Colonic mucosa (tissue), 4 donors: Measurements from ENCODE around the gene MITF. TPM values are rescaled to one million over a fixed set of nuclear protein-coding genes. Genes with fewer than 3 reads are reported as not detected.

Source experiments
- DNase-seq: peaks from one replicate; pipeline ENCODE4 v3.0.0-alpha.2; 2020
- H3K27ac ChIP-seq: fragments of 200-600 bp; one replicate; pipeline ENCODE4 v1.8.0; 2021
- H3K27me3 ChIP-seq: fragments of 200-600 bp; one replicate; pipeline ENCODE4 v1.8.0; 2021
- H3K36me3 ChIP-seq: fragments of 200-600 bp; one replicate; pipeline ENCODE4 v1.8.0; 2021
- H3K4me1 ChIP-seq: fragments of 200-600 bp; one replicate; pipeline ENCODE4 v1.8.0; 2021; ENCODE audit warnings: mild to moderate bottlenecking
- H3K4me3 ChIP-seq: fragments of 200-600 bp; one replicate; pipeline ENCODE4 v1.8.0; 2021
- H3K9ac ChIP-seq, 2 donors: one replicate each; pipeline ENCODE4 v1.7.0; 2013; ENCODE audit warnings: control low read depth in 2 of 2, low read depth in 2 of 2, low read length in 2 of 2
- H3K9me3 ChIP-seq: fragments of 200-600 bp; one replicate; pipeline ENCODE4 v1.8.0; 2021
- intact Hi-C: fragments of 100-400 bp; cut with DNase I; formaldehyde crosslinking; loops from one replicate; pipeline ENCODE4 v1.14.1; 2022
- total RNA-seq, 2 donors: library from RNA; stranded (reverse); fragmentation: NEBNext Ultra II Directional in 1 of 2; extraction: Animal tissue kit (Norgen Biotek cat#: 25700) in 1 of 2; gene quantifications; one replicate each; pipeline ENCODE4 v1.2.1, GENCODE V29; 2021
- TF ChIP-seq, protein P1 (sequence below): fragments of 200-600 bp; IDR thresholded peaks from one replicate; pipeline ENCODE4 v1.8.0; 2022; ENCODE audit warnings: antibody characterized with exemption, mild to moderate bottlenecking
- donor health status: healthy.
- donor health status: DM: no; HTN: no; CAD: no.
- donor health status: DM: no; HTN: no; CAD: no.

Gene MITF
- total RNA-seq, 2 donors from 2014 or later = 2.9 to 5.8 TPM

DNA sequence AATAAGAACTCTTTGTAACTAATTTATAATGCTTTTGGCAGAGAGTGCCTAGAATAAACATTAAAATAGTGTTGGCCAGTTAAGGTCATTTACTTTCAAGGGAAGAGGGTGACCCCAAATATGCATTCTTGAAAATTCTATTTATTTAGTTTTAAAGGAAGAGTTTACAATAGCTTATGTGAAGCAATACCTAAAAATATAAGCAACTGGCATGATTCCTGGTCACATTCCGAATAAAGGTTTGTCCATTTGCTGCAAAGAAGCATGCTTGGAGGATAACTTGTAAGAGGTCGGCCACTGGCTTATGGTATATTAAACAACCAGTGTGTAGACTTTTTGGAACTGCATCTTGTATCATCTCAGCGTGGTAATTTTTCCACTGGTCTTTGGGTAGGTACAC is 10.2 kb downstream of the MITF start:
- no peaks in the 10 kb centered on the region for H3K27me3 ChIP-seq
- H3K9me3 ChIP-seq = no peaks in the 10 kb centered on the region
- H3K27ac ChIP-seq = no peak overlapping the region
- H3K9ac ChIP-seq = no peak overlapping the region
- H3K36me3 ChIP-seq = no peaks in the 10 kb centered on the region
- no peak overlapping the region for H3K4me3 ChIP-seq
- TF ChIP-seq, protein P1, sequence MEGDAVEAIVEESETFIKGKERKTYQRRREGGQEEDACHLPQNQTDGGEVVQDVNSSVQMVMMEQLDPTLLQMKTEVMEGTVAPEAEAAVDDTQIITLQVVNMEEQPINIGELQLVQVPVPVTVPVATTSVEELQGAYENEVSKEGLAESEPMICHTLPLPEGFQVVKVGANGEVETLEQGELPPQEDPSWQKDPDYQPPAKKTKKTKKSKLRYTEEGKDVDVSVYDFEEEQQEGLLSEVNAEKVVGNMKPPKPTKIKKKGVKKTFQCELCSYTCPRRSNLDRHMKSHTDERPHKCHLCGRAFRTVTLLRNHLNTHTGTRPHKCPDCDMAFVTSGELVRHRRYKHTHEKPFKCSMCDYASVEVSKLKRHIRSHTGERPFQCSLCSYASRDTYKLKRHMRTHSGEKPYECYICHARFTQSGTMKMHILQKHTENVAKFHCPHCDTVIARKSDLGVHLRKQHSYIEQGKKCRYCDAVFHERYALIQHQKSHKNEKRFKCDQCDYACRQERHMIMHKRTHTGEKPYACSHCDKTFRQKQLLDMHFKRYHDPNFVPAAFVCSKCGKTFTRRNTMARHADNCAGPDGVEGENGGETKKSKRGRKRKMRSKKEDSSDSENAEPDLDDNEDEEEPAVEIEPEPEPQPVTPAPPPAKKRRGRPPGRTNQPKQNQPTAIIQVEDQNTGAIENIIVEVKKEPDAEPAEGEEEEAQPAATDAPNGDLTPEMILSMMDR = no peak
- no peak for DNase-seq
- intact Hi-C loops = no loop called here
- H3K4me1 ChIP-seq = no peaks in the 10 kb centered on the region

DNA sequence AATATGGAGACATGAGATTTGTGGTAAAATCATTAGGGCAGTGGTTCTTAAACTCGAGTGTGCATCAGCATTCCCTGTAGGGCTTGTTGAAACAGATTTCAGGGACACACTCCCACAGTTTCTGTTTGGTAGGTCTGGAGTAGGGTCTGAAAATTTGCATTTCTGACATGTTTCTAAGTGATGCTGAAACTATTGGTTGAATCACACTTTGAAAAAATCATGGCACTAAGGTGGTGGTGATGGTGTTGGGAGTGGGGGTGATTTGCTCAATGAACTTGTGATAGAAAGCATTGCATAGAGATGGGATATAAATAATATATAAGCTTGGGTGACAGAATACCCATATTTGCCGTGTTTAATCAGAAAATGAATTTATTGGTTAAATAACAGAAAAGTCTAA is 11.3 kb downstream of the MITF start:
- Histone ChIP-seq H3K9me3 (no peaks in the 10 kb centered on the region), H3K27ac (no peak overlapping the region), H3K27me3 (no peaks in the 10 kb centered on the region), H3K4me3 (no peak overlapping the region), H3K4me1 (no peaks in the 10 kb centered on the region), H3K9ac (no peak overlapping the region), H3K36me3 (no peaks in the 10 kb centered on the region)
- DNase-seq = no peak
- TF ChIP-seq, protein P1 = no peak
- intact Hi-C loops = no loop called here

DNA sequence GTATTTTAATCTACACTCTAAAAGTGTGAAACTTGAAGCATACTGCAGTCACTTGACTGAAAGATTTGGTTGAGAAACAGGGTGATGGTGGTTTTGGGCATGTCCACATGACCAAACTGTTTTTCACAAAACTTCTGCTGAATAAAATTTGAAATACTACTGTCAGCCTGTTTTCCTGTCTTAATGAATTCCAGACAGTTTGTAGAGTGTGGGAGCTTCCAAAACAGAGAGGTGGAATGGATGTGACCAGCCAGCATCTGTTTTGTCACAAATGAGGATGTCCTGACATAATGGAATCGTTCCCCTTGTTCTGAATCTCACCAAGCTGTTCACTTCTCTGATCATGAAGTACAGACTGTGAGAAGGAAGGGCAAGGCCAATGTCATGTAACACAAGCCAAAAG is 11.8 kb downstream of the MITF start:
- DNase-seq = no peak
- Histone ChIP-seq H3K9me3 (no peaks in the 10 kb centered on the region), H3K27ac (no peak overlapping the region), H3K4me1 (no peaks in the 10 kb centered on the region), H3K9ac (no peak overlapping the region), H3K4me3 (no peak overlapping the region), H3K27me3 (no peaks in the 10 kb centered on the region), H3K36me3 (no peaks in the 10 kb centered on the region)
- TF ChIP-seq, protein P1 = no peak
- intact Hi-C loops = no loop called here

DNA sequence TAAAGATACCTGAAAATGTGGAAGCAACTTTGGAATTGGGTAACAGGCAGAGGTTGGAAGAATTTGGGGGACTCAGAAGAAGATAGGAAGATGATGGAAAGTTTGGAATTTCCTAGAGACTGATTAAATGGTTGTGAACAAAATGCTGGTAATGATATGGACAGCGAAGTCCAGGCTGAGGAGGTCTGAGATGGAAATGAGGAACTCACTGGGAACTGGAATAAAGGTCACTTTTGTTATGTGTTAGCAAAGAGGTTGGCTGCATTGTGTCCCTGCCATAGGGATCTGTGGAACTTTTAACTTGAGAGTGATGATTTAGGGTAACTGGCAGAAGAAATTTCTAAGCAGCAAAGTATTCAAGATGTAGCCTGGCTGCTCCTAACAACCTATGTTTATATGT is 13.0 kb downstream of the MITF start:
- no peaks in the 10 kb centered on the region for H3K36me3 ChIP-seq
- no peak overlapping the region for H3K9ac ChIP-seq
- intact Hi-C loops = no loop called here
- H3K27ac ChIP-seq = no peak overlapping the region
- no peak for DNase-seq
- no peaks in the 10 kb centered on the region for H3K27me3 ChIP-seq
- no peaks in the 10 kb centered on the region for H3K9me3 ChIP-seq
- H3K4me1 ChIP-seq = no peaks in the 10 kb centered on the region
- TF ChIP-seq, protein P1 = no peak
- no peak overlapping the region for H3K4me3 ChIP-seq

DNA sequence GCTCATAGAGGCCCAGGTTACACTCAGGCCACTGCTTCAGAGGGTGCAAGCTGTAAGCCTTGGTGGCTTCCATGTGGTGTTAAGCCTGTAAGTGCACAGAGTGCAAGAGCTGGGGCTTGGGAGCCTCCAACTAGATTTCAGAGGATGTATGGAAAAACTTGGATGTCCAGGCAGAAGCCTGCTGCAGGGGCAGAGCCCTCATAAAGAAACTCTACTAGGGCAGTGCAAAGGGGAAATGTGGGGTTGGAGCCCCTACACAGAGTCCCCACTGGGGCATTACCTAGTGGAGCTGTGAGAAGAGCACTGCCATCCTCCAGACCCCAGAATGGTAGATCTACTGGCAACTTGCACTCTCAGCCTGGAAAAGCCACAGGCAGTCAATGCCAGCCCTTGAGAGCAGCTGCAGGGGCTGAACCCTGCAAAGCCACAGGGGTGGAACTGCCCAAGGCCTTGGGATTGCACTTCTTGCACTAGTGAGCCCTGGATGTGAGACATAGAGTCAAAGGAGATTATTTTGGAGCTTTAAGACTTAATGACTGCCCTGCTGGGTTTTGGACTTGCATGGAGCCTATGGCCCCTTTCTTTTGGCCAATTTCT is 14.0 kb downstream of the MITF start:
- no peak overlapping the region for H3K27ac ChIP-seq
- no peaks in the 10 kb centered on the region for H3K4me1 ChIP-seq
- H3K4me3 ChIP-seq = no peak overlapping the region
- no peak for DNase-seq
- H3K9ac ChIP-seq = no peak overlapping the region
- no peaks in the 10 kb centered on the region for H3K36me3 ChIP-seq
- intact Hi-C loops = no loop called here
- H3K9me3 ChIP-seq = no peaks in the 10 kb centered on the region
- TF ChIP-seq, protein P1 = no peak
- no peaks in the 10 kb centered on the region for H3K27me3 ChIP-seq
